ENCODE data around the gene TSFM. TPM values are rescaled to one million over a fixed set of nuclear protein-coding genes. Genes with fewer than 3 reads are reported as not detected.

The TSFM gene
- total and polyA plus RNA-seq, 2 donors (not counting 1 experiment from before 2014, with no cell fraction given): 15.5 to 16.8 TPM

- Histone ChIP-seq H3K9ac (ENCODE audit: insufficient read depth, low read length) (no peak overlapping the region), H3K27me3 (ENCODE audit: control insufficient read depth, insufficient read depth, low read length) (peaks cover 4% of the 10 kb centered on the region), H2AFZ (ENCODE audit: low read length) (no peak overlapping the region), H3K4me1 (ENCODE audit: control insufficient read depth, extremely low read depth, insufficient read depth, low read length) (peaks cover 2% of the 10 kb centered on the region), H3K9me3 (ENCODE audit: control insufficient read depth, insufficient read depth, low read depth, low read length) (no peaks in the 10 kb centered on the region), H3K4me3 (replicated peaks in 1 of 4; ENCODE audit: control extremely low read depth in 1 of 4, insufficient read depth in 1 of 4, low read depth in 3 of 4, low read length in 4 of 4) (no peak overlapping the region), H3K4me2 (ENCODE audit: extremely low read depth, insufficient read depth, low read length) (no peak overlapping the region), H3K36me3 (ENCODE audit: control insufficient read depth, insufficient read depth, low read length) (peaks cover 15% of the 10 kb centered on the region), H3K27ac (ENCODE audit: insufficient read depth, low read length) (no peak overlapping the region), H3K79me2 (ENCODE audit: control insufficient read depth, insufficient read depth, low read length) (peaks cover 26% of the 10 kb centered on the region), H4K20me1 (ENCODE audit: control insufficient read depth, extremely low read depth, insufficient read depth, low read length) (no peaks in the 10 kb centered on the region)
- TF ChIP-seq EZH2 (IDR thresholded peaks at IDR 0.05; ENCODE audit: low read length, missing control alignments): no peak
- TF ChIP-seq CTCF (conservative IDR thresholded peaks at IDR 0.05 in 1 of 2, IDR thresholded peaks at IDR 0.05 in 1 of 2; ENCODE audit: low read depth in 1 of 2, low read length in 2 of 2): no peak
- no peak for DNase-seq (ENCODE audit: low read depth in 2 of 2)
Observed at GRCh38 chr12:57749061-57749460, 33.5 kb upstream of the TSFM start.

GRCh38 chr12:57750561-57751431 is 31.8 kb upstream of the TSFM start:
- DNase-seq (ENCODE audit: low read depth in 2 of 2): no peak
- Histone ChIP-seq H3K79me2 (ENCODE audit: control insufficient read depth, insufficient read depth, low read length) (peaks cover 24% of the 10 kb centered on the region), H4K20me1 (ENCODE audit: control insufficient read depth, extremely low read depth, insufficient read depth, low read length) (no peaks in the 10 kb centered on the region), H3K27me3 (ENCODE audit: control insufficient read depth, insufficient read depth, low read length) (peaks cover 10% of the 10 kb centered on the region), H3K9ac (ENCODE audit: insufficient read depth, low read length) (peak overlapping the region; percentile 93), H3K27ac (ENCODE audit: insufficient read depth, low read length) (peak overlapping the region; percentile 98), H2AFZ (ENCODE audit: low read length) (no peak overlapping the region), H3K4me1 (ENCODE audit: control insufficient read depth, extremely low read depth, insufficient read depth, low read length) (peaks cover 4% of the 10 kb centered on the region), H3K4me2 (ENCODE audit: extremely low read depth, insufficient read depth, low read length) (peak overlapping the region; percentile 93), H3K4me3 (replicated peaks in 1 of 4; ENCODE audit: control extremely low read depth in 1 of 4, insufficient read depth in 1 of 4, low read depth in 3 of 4, low read length in 4 of 4) (peak overlapping the region; percentile 91 to 96 (median 94)), H3K36me3 (ENCODE audit: control insufficient read depth, insufficient read depth, low read length) (peaks cover 15% of the 10 kb centered on the region), H3K9me3 (ENCODE audit: control insufficient read depth, insufficient read depth, low read depth, low read length) (no peaks in the 10 kb centered on the region)
- no peak for TF ChIP-seq CTCF (conservative IDR thresholded peaks at IDR 0.05 in 1 of 2, IDR thresholded peaks at IDR 0.05 in 1 of 2; ENCODE audit: low read depth in 1 of 2, low read length in 2 of 2)
- no peak for TF ChIP-seq EZH2 (IDR thresholded peaks at IDR 0.05; ENCODE audit: low read length, missing control alignments)

- no peak for DNase-seq (ENCODE audit: low read depth in 2 of 2)
- Histone ChIP-seq H3K4me2 (ENCODE audit: extremely low read depth, insufficient read depth, low read length) (peak overlapping the region; percentile 93), H3K79me2 (ENCODE audit: control insufficient read depth, insufficient read depth, low read length) (peaks cover 24% of the 10 kb centered on the region), H3K4me3 (replicated peaks in 1 of 4; ENCODE audit: control extremely low read depth in 1 of 4, insufficient read depth in 1 of 4, low read depth in 3 of 4, low read length in 4 of 4) (peak overlapping the region; percentile 91 to 96 (median 94)), H4K20me1 (ENCODE audit: control insufficient read depth, extremely low read depth, insufficient read depth, low read length) (no peaks in the 10 kb centered on the region), H3K4me1 (ENCODE audit: control insufficient read depth, extremely low read depth, insufficient read depth, low read length) (peaks cover 4% of the 10 kb centered on the region), H3K36me3 (ENCODE audit: control insufficient read depth, insufficient read depth, low read length) (peaks cover 13% of the 10 kb centered on the region), H3K9ac (ENCODE audit: insufficient read depth, low read length) (peak overlapping the region; percentile 93), H3K9me3 (ENCODE audit: control insufficient read depth, insufficient read depth, low read depth, low read length) (no peaks in the 10 kb centered on the region), H2AFZ (ENCODE audit: low read length) (peak overlapping the region; percentile 4), H3K27ac (ENCODE audit: insufficient read depth, low read length) (peak overlapping the region; percentile 98), H3K27me3 (ENCODE audit: control insufficient read depth, insufficient read depth, low read length) (peaks cover 13% of the 10 kb centered on the region)
- TF ChIP-seq EZH2 (IDR thresholded peaks at IDR 0.05; ENCODE audit: low read length, missing control alignments) (no peak), CTCF (conservative IDR thresholded peaks at IDR 0.05 in 1 of 2, IDR thresholded peaks at IDR 0.05 in 1 of 2; ENCODE audit: low read depth in 1 of 2, low read length in 2 of 2) (no peak)
Observed at GRCh38 chr12:57751432-57751787, 31.2 kb upstream of the TSFM start.

All from fibroblast of lung (primary cell).